HG03045 (cell line): ENCODE measurements around the gene MCCD1.

Experiments used
- ATAC-seq: cut with Tn5 transposase; IDR thresholded peaks from one replicate; pipeline ENCODE4 v1.9.1; 2021; ENCODE audit warnings: mild to moderate bottlenecking, moderate library complexity; ENCODE audit not compliant: unreplicated experiment

The MCCD1 gene

GRCh38 chr6:31568537-31568961 is 39.8 kb downstream of the MCCD1 start:
- ATAC-seq = peak; percentile 56

GRCh38 chr6:31569861-31570536 is 41.2 kb downstream of the MCCD1 start:
- no peak for ATAC-seq

GRCh38 chr6:31572041-31572911 is 43.5 kb downstream of the MCCD1 start, which contains the start of gene LTA:
LTA (plus strand) TSS chr6:31572289; CDS start chr6:31572743, 454 bp downstream.
- no peak for ATAC-seq

- no peak for ATAC-seq
Measured at GRCh38 chr6:31573239-31574105, 44.7 kb downstream of the MCCD1 start.

- ATAC-seq = no peak
Measured at GRCh38 chr6:31574106-31575061, 45.6 kb downstream of the MCCD1 start.

GRCh38 chr6:31575335-31575901 is 46.7 kb downstream of the MCCD1 start, which contains the start of gene TNF:
TNF (plus strand) TSS chr6:31575565; CDS start chr6:31575742, 177 bp downstream.
- ATAC-seq = no peak

GRCh38 chr6:31575952-31576685 is 47.4 kb downstream of the MCCD1 start:
- no peak for ATAC-seq

GRCh38 chr6:31576897-31577578 is 48.3 kb downstream of the MCCD1 start:
- no peak for ATAC-seq

GRCh38 chr6:31577579-31577966 is 48.8 kb downstream of the MCCD1 start:
- ATAC-seq = no peak

- ATAC-seq = no peak
Measured at GRCh38 chr6:31578184-31579118, 49.7 kb downstream of the MCCD1 start.

- ATAC-seq = no peak
Measured at GRCh38 chr6:31579119-31579505, 50.4 kb downstream of the MCCD1 start.
